HCT116 (cell line): Measurements from ENCODE around the gene BRIP1. TPM values are rescaled to one million over a fixed set of nuclear protein-coding genes. Genes with fewer than 3 reads are reported as not detected.

Source experiments
- ATAC-seq: fragments of 200-7000 bp; cut with Tn5 transposase; 2 replicates; pipeline ENCODE4 v1.9.1; 2020; ENCODE audit warnings: mild to moderate bottlenecking, moderate library complexity
- BruUV-seq: library from RNA; stranded (reverse); fragments of 400-500 nt; replicated peaks from 2 replicates; lab custom pipeline; 2021; lab: Mats Ljungman, UMichigan
- CTCF ChIA-PET: fragments of 300-600 bp; sonication (Branson Sonifier 250); formaldehyde crosslinking; loops from one replicate; lab custom pipeline; 2021; ENCODE audit warnings: antibody characterized with exemption; lab: Charles Lee
- POLR2A ChIA-PET: fragments of 300-600, 350-600 bp; sonication (Branson Sonifier 250); formaldehyde crosslinking; loops from one replicate; lab custom pipeline; 2021; ENCODE audit warnings: antibody characterized with exemption; lab: Charles Lee
- RAD21 ChIA-PET, 2 experiments: fragments of 300-600 bp; sonication (Branson Sonifier 250); formaldehyde crosslinking; loops; one replicate each; lab custom pipeline; 2023; ENCODE audit warnings: low total read pairs in 2 of 2; ENCODE audit not compliant: uncharacterized antibody in 2 of 2, unreplicated experiment in 2 of 2, low non-redundant PET in 1 of 2; lab: Charles Lee
- DNase-seq: peaks from one replicate; pipeline ENCODE4 v3.0.0-alpha.2; 2010; ENCODE audit warnings: low read depth, low spot score
- H2AFZ ChIP-seq: fragments of 200-600 bp; shearing (Covaris generic), sonication (generic); 2 replicates; pipeline ENCODE4 v1.6.1; 2017; ENCODE audit warnings: low read depth, mixed run types, mixed read lengths, antibody characterized with exemption, low read length; ENCODE audit not compliant: poor library complexity, severe bottlenecking
- H3K27ac ChIP-seq: 2 replicates; pipeline ENCODE4 v1.5.1; 2012; ENCODE audit warnings: low read depth, low read length
- H3K27me3 ChIP-seq: fragments of 200-600 bp; sonication (generic); 2 replicates; pipeline ENCODE4 v1.6.1; 2016; ENCODE audit warnings: mixed run types, low read length, mixed read lengths; ENCODE audit not compliant: insufficient read depth
- H3K36me3 ChIP-seq, 2 experiments: fragments of 200-500 bp in 1 of 2; fragments of 200-600 bp in 1 of 2; sonication (Bioruptor generic) in 1 of 2; sonication (generic) in 1 of 2; 2 replicates each; pipeline versions ENCODE4 v1.5.1 to v1.6.1; 2014 to 2016; ENCODE audit warnings: low read length in 2 of 2, inconsistent platforms in 1 of 2, mixed read lengths in 1 of 2, mixed run types in 1 of 2; ENCODE audit not compliant: insufficient read depth in 2 of 2, control insufficient read depth in 1 of 2
- H3K4me1 ChIP-seq, 2 experiments: fragments of 200-600 bp in 1 of 2; sonication (generic) in 1 of 2; 2 replicates each; pipeline versions ENCODE4 v1.5.1 to v1.6.1; 2012 to 2017; ENCODE audit warnings: low read length in 2 of 2, inconsistent platforms in 1 of 2, mild to moderate bottlenecking in 1 of 2, mixed read lengths in 1 of 2, mixed run types in 1 of 2, moderate library complexity in 1 of 2; ENCODE audit not compliant: insufficient read depth in 2 of 2, control insufficient read depth in 1 of 2
- H3K4me2 ChIP-seq: fragments of 200-600 bp; sonication (generic); 2 replicates; pipeline ENCODE4 v1.6.1; 2017; ENCODE audit warnings: mixed run types, low read length, mixed read lengths
- H3K4me3 ChIP-seq, 2 experiments: fragments of 200-600 bp in 1 of 2; sonication (generic) in 1 of 2; replicated peaks in 1 of 2; 2 replicates each; pipeline ENCODE4 v1.5.1; 2011 to 2016; ENCODE audit warnings: low read length in 2 of 2, control low read depth in 1 of 2, low read depth in 1 of 2, mild to moderate bottlenecking in 1 of 2, mixed read lengths in 1 of 2, mixed run types in 1 of 2
- H3K79me2 ChIP-seq: fragments of 200-600 bp; sonication (generic); 2 replicates; pipeline ENCODE4 v1.6.1; 2017; ENCODE audit warnings: mild to moderate bottlenecking, mixed run types, low read length, moderate library complexity, mixed read lengths; ENCODE audit not compliant: insufficient read depth
- H3K9ac ChIP-seq: fragments of 200-600 bp; sonication (generic); 2 replicates; pipeline ENCODE4 v1.6.1; 2016; ENCODE audit warnings: low read length, mixed read lengths
- H3K9me2 ChIP-seq: fragments of 200-600 bp; sonication (generic), shearing (Covaris generic); 2 replicates; pipeline ENCODE4 v1.6.1; 2017; ENCODE audit warnings: mixed run types, mild to moderate bottlenecking, moderate library complexity; ENCODE audit not compliant: insufficient read depth
- H3K9me3 ChIP-seq, 2 experiments: fragments of 200-500 bp in 1 of 2; fragments of 200-600 bp in 1 of 2; sonication (Bioruptor generic) in 1 of 2; sonication (generic) in 1 of 2; 2 replicates each; pipeline ENCODE4 v1.6.1; 2014 to 2017; ENCODE audit warnings: low read length in 2 of 2, mixed read lengths in 2 of 2, inconsistent platforms in 1 of 2, low read depth in 1 of 2, mild to moderate bottlenecking in 1 of 2, mixed run types in 1 of 2, moderate library complexity in 1 of 2; ENCODE audit not compliant: control insufficient read depth in 1 of 2, insufficient read depth in 1 of 2
- H4K20me1 ChIP-seq: fragments of 200-600 bp; sonication (generic), shearing (Covaris generic); 2 replicates; pipeline ENCODE4 v1.6.1; 2017; ENCODE audit warnings: mixed run types, mild to moderate bottlenecking, moderate library complexity; ENCODE audit not compliant: insufficient read depth
- ATF3 ChIP-seq: IDR thresholded peaks from 2 replicates; pipeline ENCODE4 v1.6.1; 2012
- EGR1 ChIP-seq: IDR thresholded peaks from 2 replicates; pipeline ENCODE4 v1.6.1; 2012; ENCODE audit warnings: low read depth
- EZH2 ChIP-seq: fragments of 200-600 bp; sonication (generic); IDR thresholded peaks from 2 replicates; pipeline ENCODE4 v1.6.1; 2017; ENCODE audit warnings: antibody characterized with exemption, mixed run types
- EZH2phosphoT487 ChIP-seq: fragments of 200-600 bp; IDR thresholded peaks from 2 replicates; pipeline ENCODE4 v1.6.1; 2018; ENCODE audit warnings: antibody characterized with exemption, borderline replicate concordance
- FOSL1 ChIP-seq: IDR thresholded peaks from 2 replicates; pipeline ENCODE4 v1.6.1; 2012; ENCODE audit warnings: low read depth
- JUND ChIP-seq: IDR thresholded peaks from 2 replicates; pipeline ENCODE4 v1.6.1; 2012
- RAD21 ChIP-seq: IDR thresholded peaks from 2 replicates; pipeline ENCODE4 v1.6.1; 2012; ENCODE audit warnings: low read depth, mild to moderate bottlenecking
- REST ChIP-seq: IDR thresholded peaks from 2 replicates; pipeline ENCODE4 v1.6.1; 2012; ENCODE audit warnings: low read depth
- SIN3A ChIP-seq: IDR thresholded peaks from 2 replicates; pipeline ENCODE4 v1.6.1; 2012; ENCODE audit warnings: low read depth
- SP1 ChIP-seq: IDR thresholded peaks from 2 replicates; pipeline ENCODE4 v1.6.1; 2012; ENCODE audit warnings: low read depth
- SRF ChIP-seq: IDR thresholded peaks from 2 replicates; pipeline ENCODE4 v1.6.1; 2012; ENCODE audit warnings: low read depth
- TCF7L2 ChIP-seq: IDR thresholded peaks from 2 replicates; pipeline ENCODE4 v1.7.0; 2011; ENCODE audit warnings: borderline replicate concordance, inconsistent platforms; ENCODE audit not compliant: insufficient read depth, insufficient read length; ENCODE audit errors: extremely low read depth
- ZBTB33 ChIP-seq: IDR thresholded peaks from 2 replicates; pipeline ENCODE4 v1.6.1; 2011; ENCODE audit warnings: mild to moderate bottlenecking, low read length, moderate library complexity; ENCODE audit not compliant: insufficient replicate concordance; ENCODE audit errors: extremely low read depth
- ZFX ChIP-seq: fragments of 450-650 bp; IDR thresholded peaks from 2 replicates; pipeline ENCODE4 v1.6.1; 2017
- intact Hi-C: fragments of 100-400 bp; cut with micrococcal nuclease; formaldehyde crosslinking; loops from 2 replicates; pipeline ENCODE4 v1.10.0; 2022
- total RNA-seq: library from RNA; stranded (reverse); gene quantifications from one replicate; pipeline ENCODE4 v1.2.1, GENCODE V29; 2021; ENCODE audit not compliant: unreplicated experiment

The BRIP1 gene
- total RNA-seq, 1 experiment from 2014 or later: 22.2 TPM

GRCh38 chr17:61775364-61775763 is 88.0 kb downstream of the BRIP1 start:
- CTCF ChIA-PET: no interaction called here
- Histone ChIP-seq H2AFZ (no peak overlapping the region), H3K36me3 (peaks cover 0 to 13% of the 10 kb centered on the region in 2 experiments; a peak in 2 of 4 replicates), H3K9me3 (peaks cover 10 to 14% of the 10 kb centered on the region in 2 experiments; a peak in 3 of 4 replicates), H3K27me3 (no peaks in the 10 kb centered on the region), H3K9me2 (no peaks in the 10 kb centered on the region), H3K4me2 (no peak overlapping the region), H3K9ac (no peak overlapping the region), H3K79me2 (no peaks in the 10 kb centered on the region), H3K27ac (no peak overlapping the region), H3K4me1 (no peaks in the 10 kb centered on the region), H3K4me3 (no peak overlapping the region), H4K20me1 (no peaks in the 10 kb centered on the region)
- RAD21 ChIA-PET: no interaction called here
- DNase-seq (no peak), ATAC-seq (no peak)
- POLR2A ChIA-PET: no interaction called here
- intact Hi-C loops: no loop called here
- TF ChIP-seq EGR1 (no peak), SRF (no peak)
- BruUV-seq: no TSS peak

GRCh38 chr17:61774724-61775123 is 88.6 kb downstream of the BRIP1 start:
- no peak for TF ChIP-seq ZFX
- TF ChIP-seq ATF3: no peak
- no peak for TF ChIP-seq REST
- TF ChIP-seq SP1: no peak
- TF ChIP-seq EZH2phosphoT487: no peak
- TF ChIP-seq EGR1: no peak
- TF ChIP-seq SRF: no peak
- no peak for TF ChIP-seq EZH2
- TF ChIP-seq RAD21: no peak
- no peak for TF ChIP-seq ZBTB33
- TF ChIP-seq JUND: no peak
- no peak for TF ChIP-seq TCF7L2
- no peak for TF ChIP-seq SIN3A
- no peak for TF ChIP-seq FOSL1
- TF ChIP-seq, all 23 proteins: peak for 0
- no peak for DNase-seq
- H3K4me2 ChIP-seq: no peak overlapping the region
- ChIA-PET RAD21 (no interaction called here), POLR2A (no interaction called here), CTCF (no interaction called here)
- H3K4me1 ChIP-seq: no peaks in the 10 kb centered on the region
- no peak overlapping the region for H3K9ac ChIP-seq
- no peak overlapping the region for H2AFZ ChIP-seq
- intact Hi-C loops: no loop called here
- H3K9me2 ChIP-seq: no peaks in the 10 kb centered on the region
- H3K36me3 ChIP-seq: peaks cover 0 to 20% of the 10 kb centered on the region in 2 experiments; a peak in 2 of 4 replicates
- H4K20me1 ChIP-seq: no peaks in the 10 kb centered on the region
- H3K9me3 ChIP-seq: peaks cover 14% of the 10 kb centered on the region in 2 experiments; a peak in 3 of 4 replicates
- no peak overlapping the region for H3K27ac ChIP-seq
- no peaks in the 10 kb centered on the region for H3K79me2 ChIP-seq
- no TSS peak for BruUV-seq
- no peaks in the 10 kb centered on the region for H3K27me3 ChIP-seq
- H3K4me3 ChIP-seq: no peak overlapping the region
- no peak for ATAC-seq
